ENCODE measurements around the gene RTN4R. TPM values are rescaled to one million over a fixed set of nuclear protein-coding genes. Genes with fewer than 3 reads are reported as not detected.

Gene RTN4R
- total and polyA plus RNA-seq, 9 of the 15 experiments (the other 6 are each of a cell fraction or from before 2014, with no cell fraction given), result 0.04 to 2.8 (median 1.4) TPM; not detected in 3

- TF ChIP-seq ZNF407 (IDR thresholded peaks at IDR 0.05; ENCODE audit: low read depth) (no peak), CXXC5 (CRISPR knock-in tag; IDR thresholded peaks at IDR 0.05) (no peak), NCOA4 (IDR thresholded peaks at IDR 0.05; ENCODE audit: partially characterized antibody) (no peak), TRIM24 (IDR thresholded peaks at IDR 0.05) (no peak), NR2C2 (CRISPR knock-in tag; IDR thresholded peaks at IDR 0.05) (no peak), NR2C2 (tag; IDR thresholded peaks at IDR 0.05) (no peak), NFRKB (IDR thresholded peaks at IDR 0.05; ENCODE audit: low read depth) (no peak), BCLAF1 (IDR thresholded peaks at IDR 0.05; ENCODE audit: borderline replicate concordance in 1 of 2, control insufficient read depth in 1 of 2, low read depth in 2 of 2, low read length in 1 of 2) (no peak), TSHZ1 (CRISPR knock-in tag; IDR thresholded peaks at IDR 0.05) (no peak), ZNF444 (CRISPR knock-in tag; IDR thresholded peaks at IDR 0.05) (no peak)
Measured at GRCh38 chr22:20243537-20244249, 24.4 kb downstream of the RTN4R start (continued).

Data from K562 (cell line).